Endothelial cell of umbilical vein (primary cell): Measurements from ENCODE around the gene RGS6. TPM values are rescaled to one million over a fixed set of nuclear protein-coding genes. Genes with fewer than 3 reads are reported as not detected.

ENCODE experiments used
- BruUV-seq: library from RNA; stranded (reverse); fragments of 400-500 nt; replicated peaks from 2 replicates; lab custom pipeline; 2021; lab: Mats Ljungman, UMichigan
- CTCF ChIA-PET: fragments of 300-600, 350-600 bp; sonication (Branson Sonifier 250); formaldehyde crosslinking; loops from one replicate; lab custom pipeline; 2021; ENCODE audit warnings: antibody characterized with exemption, inconsistent platforms; lab: Charles Lee
- POLR2A ChIA-PET: fragments of 300-600, 350-600 bp; sonication (Branson Sonifier 250); formaldehyde crosslinking; loops from one replicate; lab custom pipeline; 2021; ENCODE audit warnings: antibody characterized with exemption, inconsistent platforms; lab: Charles Lee
- DNase-seq: peaks from one replicate; pipeline ENCODE4 v3.0.0-alpha.2; 2011; ENCODE audit warnings: low read depth, low spot score
- FAIRE-seq: peaks from 2 replicates; lab custom pipeline; 2011; peaks lifted over from hg19 to GRCh38; lab: Jason Lieb, UNC
- H2AFZ ChIP-seq: 2 replicates; pipeline ENCODE4 v1.6.0; 2012; ENCODE audit warnings: low read depth, low read length, control low read depth, inconsistent platforms
- H3K27ac ChIP-seq: 2 replicates; pipeline ENCODE4 v1.5.1; 2011; ENCODE audit warnings: low read depth, mild to moderate bottlenecking, control low read depth, low read length, moderate library complexity; ENCODE audit not compliant: insufficient read depth
- H3K27me3 ChIP-seq, 2 experiments: 2 replicates each; pipeline versions ENCODE4 v1.6.0 to v1.6.1; 2011; ENCODE audit warnings: low read length in 2 of 2, mixed read lengths in 1 of 2; ENCODE audit not compliant: control insufficient read depth in 2 of 2, insufficient read depth in 2 of 2
- H3K36me3 ChIP-seq, 2 experiments: 2 replicates in 1 of 2; 3 replicates in 1 of 2; pipeline ENCODE4 v1.5.1; 2011; ENCODE audit warnings: low read length in 2 of 2, mild to moderate bottlenecking in 1 of 2, moderate library complexity in 1 of 2; ENCODE audit not compliant: control insufficient read depth in 2 of 2, insufficient read depth in 2 of 2; ENCODE audit errors: extremely low read depth in 1 of 2
- H3K4me1 ChIP-seq: 3 replicates; pipeline ENCODE4 v1.5.1; 2011; ENCODE audit warnings: mild to moderate bottlenecking, low read length; ENCODE audit not compliant: control insufficient read depth, insufficient read depth; ENCODE audit errors: extremely low read depth
- H3K4me2 ChIP-seq: 2 replicates; pipeline ENCODE4 v1.6.1; 2011; ENCODE audit warnings: low read length, control low read depth, mixed read lengths; ENCODE audit not compliant: insufficient read depth
- H3K4me3 ChIP-seq, 3 experiments: fragments of 200-600 bp in 1 of 3; sonication (generic), shearing (Covaris generic) in 1 of 3; replicated peaks in 1 of 3; 2 replicates each; pipeline ENCODE4 v1.5.1; 2011 to 2016; ENCODE audit warnings: control low read depth in 3 of 3, low read length in 3 of 3, mild to moderate bottlenecking in 2 of 3, inconsistent platforms in 1 of 3, low read depth in 1 of 3, moderate library complexity in 1 of 3; ENCODE audit not compliant: insufficient read depth in 1 of 3
- H3K79me2 ChIP-seq: 2 replicates; pipeline ENCODE4 v1.6.0; 2012; ENCODE audit warnings: low read length, inconsistent platforms; ENCODE audit not compliant: control insufficient read depth, insufficient read depth
- H3K9ac ChIP-seq: replicated peaks from 2 replicates; pipeline ENCODE3; 2011; ENCODE audit warnings: low read length, control low read depth; ENCODE audit not compliant: insufficient read depth; ENCODE audit errors: extremely low read depth
- H3K9me1 ChIP-seq: replicated peaks from 3 replicates; pipeline ENCODE4 v1.6.0; 2011; ENCODE audit warnings: mild to moderate bottlenecking, low read length; ENCODE audit not compliant: control insufficient read depth, insufficient read depth; ENCODE audit errors: extremely low read depth
- H3K9me3 ChIP-seq: replicated peaks from 2 replicates; pipeline ENCODE4 v1.5.1; 2012; ENCODE audit warnings: low read length, inconsistent platforms; ENCODE audit not compliant: control insufficient read depth, insufficient read depth
- H4K20me1 ChIP-seq: replicated peaks from 2 replicates; pipeline ENCODE3; 2011; ENCODE audit warnings: mild to moderate bottlenecking, low read length; ENCODE audit not compliant: control insufficient read depth, insufficient read depth; ENCODE audit errors: extremely low read depth
- CTCF ChIP-seq, 2 donors: IDR thresholded peaks; 1 replicate in 1 of 2; 2 replicates in 1 of 2; pipeline ENCODE4 v1.5.1; 2011; ENCODE audit warnings: low read length in 2 of 2, mild to moderate bottlenecking in 2 of 2, moderate library complexity in 2 of 2, control low read depth in 1 of 2, inconsistent platforms in 1 of 2, low read depth in 1 of 2; ENCODE audit not compliant: insufficient read depth in 1 of 2; ENCODE audit errors: extremely low read depth in 1 of 2
- EZH2 ChIP-seq: IDR thresholded peaks from 2 replicates; pipeline ENCODE4 v1.6.1; 2012; ENCODE audit warnings: borderline replicate concordance, low read depth, mild to moderate bottlenecking, moderate library complexity, low read length, inconsistent platforms; ENCODE audit not compliant: severe bottlenecking
- FOS ChIP-seq: IDR thresholded peaks from 2 replicates; pipeline ENCODE4 v1.6.1; 2011; ENCODE audit warnings: mild to moderate bottlenecking, low read length, moderate library complexity, borderline replicate concordance; ENCODE audit not compliant: insufficient read depth
- GATA2 ChIP-seq: IDR thresholded peaks from 2 replicates; pipeline ENCODE4 v1.7.0; 2011; ENCODE audit warnings: low read depth, mild to moderate bottlenecking, moderate library complexity, mixed read lengths, low read length; ENCODE audit not compliant: insufficient read length, insufficient read depth
- JUN ChIP-seq: IDR thresholded peaks from 2 replicates; pipeline ENCODE4 v1.6.1; 2011; ENCODE audit warnings: borderline replicate concordance, low read depth; ENCODE audit not compliant: insufficient read length, insufficient read depth
- MYC ChIP-seq: IDR thresholded peaks from one replicate; pipeline ENCODE4 v1.6.1; 2011; ENCODE audit warnings: mild to moderate bottlenecking, low read depth, low read length
- POLR2A ChIP-seq: IDR thresholded peaks from 2 replicates; pipeline ENCODE4 v1.6.1; 2012; ENCODE audit warnings: low read depth, mild to moderate bottlenecking, control low read depth, low read length
- POLR2AphosphoS5 ChIP-seq: IDR thresholded peaks from 2 replicates; pipeline ENCODE4 v1.6.1; 2012; ENCODE audit warnings: low read depth, mild to moderate bottlenecking, control low read depth, low read length, moderate library complexity; ENCODE audit not compliant: insufficient read depth
- dilution Hi-C: fragments of 300-500 bp; cut with MboI; formaldehyde crosslinking; loops from one replicate; pipeline ENCODE4 v1.15.0; 2019; ENCODE audit warnings: low sequenced_read_pairs; ENCODE audit not compliant: extremely low pct_ligation_motif_present
- intact Hi-C: fragments of 100-400 bp; cut with micrococcal nuclease; formaldehyde crosslinking; loops from one replicate; pipeline ENCODE4 v1.10.0; 2022
- polyA plus RNA-seq, 4 experiments: library from polyadenylated mRNA; depleted of rRNA in 3 of 4; stranded (reverse) in 3 of 4; unstranded in 1 of 4; fragments of >200 nt; gene quantifications; 2 replicates each; pipeline versions ENCODE4 v1.2.1 to v1.2.3, GENCODE V29; 2011 to 2012; ENCODE audit warnings: missing spikeins in 1 of 4
- total RNA-seq: library from RNA; stranded (reverse); gene quantifications from 2 replicates; pipeline ENCODE4 v1.2.3, GENCODE V29; 2021

The RGS6 gene
- total and polyA plus RNA-seq, 2 donors (not counting 3 experiments of a cell fraction or from before 2014, with no cell fraction given): not detected

- CTCF ChIA-PET: interaction anchor here (1.0 to 1.9 kb wide), 8 partner anchors 10 to 295 kb away, joined by 3 to 7 read pairs (median 4); partner anchors contain the start of gene DPF3
- Histone ChIP-seq H3K4me3 (no peak overlapping the region), H3K4me2 (no peak overlapping the region), H2AFZ (no peak overlapping the region), H3K27ac (peak overlapping the region; percentile 19), H3K4me1 (peaks cover 10% of the 10 kb centered on the region), H3K36me3 (no peaks in the 10 kb centered on the region), H3K27me3 (no peaks in the 10 kb centered on the region), H4K20me1 (no peaks in the 10 kb centered on the region), H3K79me2 (no peaks in the 10 kb centered on the region), H3K9ac (no peak overlapping the region), H3K9me1 (no peaks in the 10 kb centered on the region), H3K9me3 (no peaks in the 10 kb centered on the region)
- no TSS peak for BruUV-seq
- no peak for TF ChIP-seq POLR2AphosphoS5
- no peak for TF ChIP-seq JUN
- no peak for TF ChIP-seq EZH2
- TF ChIP-seq MYC: no peak
- TF ChIP-seq POLR2A: no peak
- TF ChIP-seq FOS: no peak
- TF ChIP-seq CTCF (IDR thresholded peaks at IDR 0.05; ENCODE audit: extremely low read depth in 1 of 2, insufficient read depth in 1 of 2, low read depth in 1 of 2, low read length in 2 of 2): no peak
- TF ChIP-seq GATA2: no peak
- POLR2A ChIA-PET: no interaction called here
- dilution Hi-C loops (no loop called here), intact Hi-C loops (loop anchor here (1.0 kb wide), 1 partner anchor 58 kb away; no protein-coding TSS in a partner anchor)
- FAIRE-seq (no peak), DNase-seq (no peak)
Observed at GRCh38 chr14:72607386-72608130, 675.3 kb downstream of the RGS6 start.
